ENCODE results near the gene NEMP1.
"Not testable (repeated sequence)": the region's sequence is repeated elsewhere in the genome, so short reads cannot be mapped to it uniquely, and the experiment has no call there.

The NEMP1 gene

DNA sequence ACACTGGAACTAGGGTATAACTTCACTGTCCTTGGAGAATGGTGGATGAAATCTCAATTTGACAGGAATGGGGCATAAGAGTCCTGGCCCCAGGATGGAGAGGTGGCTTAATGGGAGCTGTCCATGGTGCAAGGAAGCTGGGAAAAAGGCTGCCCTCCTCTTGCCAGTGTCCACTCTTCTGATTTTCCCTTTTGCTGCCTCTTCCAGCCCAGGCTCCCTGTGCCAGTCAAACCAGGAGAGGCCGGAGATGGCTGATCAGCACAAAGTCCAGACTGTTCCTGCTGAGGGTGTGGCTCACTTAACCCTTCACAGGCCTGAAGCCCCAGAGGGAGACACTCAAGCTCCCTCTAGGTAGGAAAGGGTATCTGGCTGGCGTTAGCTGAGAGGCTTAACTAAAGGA, 28.7 kb downstream of the NEMP1 start, which contains the start of gene MYO1A:
Gene MYO1A (minus strand): TSS at position 240 of the 400 bp plus-strand sequence. CDS start 1,806 bp downstream, outside the sequence.
- DNase-seq = no peak

DNA sequence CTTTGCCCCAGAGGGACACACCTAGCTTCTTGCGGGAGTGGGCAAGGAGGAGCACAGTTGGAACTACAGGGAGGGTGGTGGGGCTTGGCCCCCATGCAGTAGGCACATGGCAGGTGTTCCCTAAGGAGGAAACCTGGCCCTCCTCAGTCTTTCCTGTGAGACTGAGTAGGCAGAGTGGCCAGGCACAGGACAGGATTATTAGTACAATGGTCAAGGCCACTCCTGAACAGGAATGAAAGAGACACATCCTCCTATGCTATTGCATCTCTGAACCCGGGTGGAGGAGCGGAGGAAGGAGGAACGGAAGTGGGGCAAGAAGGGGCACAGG, 29.5 kb downstream of the NEMP1 start:
- no peak for DNase-seq

GRCh38 chr12:57048423-57049118, 30.0 kb downstream of the NEMP1 start:
- DNase-seq = no peak

- no peak for DNase-seq
Observed at GRCh38 chr12:57047981-57048380, 30.6 kb downstream of the NEMP1 start.

GRCh38 chr12:57046947-57047890, 31.4 kb downstream of the NEMP1 start:
- DNase-seq = no peak

DNA sequence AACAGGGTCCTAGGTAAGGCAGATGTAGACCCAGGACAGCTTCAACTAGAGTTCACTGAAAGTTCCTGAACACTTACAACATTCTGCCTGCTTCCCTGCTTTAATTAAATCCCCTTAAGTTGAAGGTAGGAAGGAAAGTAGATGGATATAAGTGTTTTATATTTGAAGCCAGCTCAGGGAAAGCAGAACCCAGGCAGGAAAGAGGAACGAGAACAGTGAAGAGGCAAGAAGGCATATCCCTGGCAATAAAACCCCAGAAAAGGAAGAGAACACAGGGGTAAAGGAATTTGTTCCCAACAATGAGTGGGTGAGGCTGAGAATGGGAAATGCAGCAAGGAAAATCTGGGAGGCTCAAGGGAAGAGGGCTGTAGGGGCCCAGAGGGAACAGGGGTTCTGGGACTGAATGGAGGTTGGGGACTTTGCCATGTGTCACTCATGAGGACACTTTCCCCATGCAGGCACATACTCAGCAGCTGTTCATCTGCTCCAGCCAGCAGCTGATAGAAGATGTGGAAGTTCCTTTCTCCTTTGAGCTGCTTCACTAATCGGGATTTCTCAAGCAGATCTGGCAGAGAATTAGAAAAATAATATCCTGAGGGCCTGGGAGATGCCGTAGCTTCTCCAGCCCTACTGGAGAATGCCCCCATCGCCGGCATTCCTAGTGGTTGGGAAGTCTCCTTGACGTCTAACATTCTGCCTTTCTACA, 32.4 kb downstream of the NEMP1 start:
- no peak for DNase-seq

- DNase-seq = no peak
Observed at GRCh38 chr12:57044889-57045288, 33.7 kb downstream of the NEMP1 start.

DNA sequence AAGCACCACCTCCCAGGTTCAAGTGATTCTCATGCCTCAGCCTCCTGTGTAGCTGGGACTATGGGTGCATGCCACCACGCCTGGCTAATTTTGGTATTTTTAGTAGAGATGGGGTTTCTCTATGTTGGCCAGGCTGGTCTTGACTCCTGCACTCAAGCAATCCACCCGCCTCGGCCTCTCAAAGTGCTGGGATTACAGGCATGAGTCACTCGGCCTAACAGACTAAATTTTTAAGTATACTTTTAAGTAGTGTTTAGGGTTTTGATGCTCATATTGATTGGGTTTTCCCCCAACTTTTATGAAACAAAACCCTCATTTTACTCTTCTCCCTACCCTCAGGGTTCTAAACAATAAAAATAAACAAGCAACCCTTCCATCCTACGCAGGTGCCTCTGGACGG, 34.1 kb downstream of the NEMP1 start:
- DNase-seq = no peak

- no peak for DNase-seq
Observed at GRCh38 chr12:57042695-57043094, 35.9 kb downstream of the NEMP1 start.

DNA sequence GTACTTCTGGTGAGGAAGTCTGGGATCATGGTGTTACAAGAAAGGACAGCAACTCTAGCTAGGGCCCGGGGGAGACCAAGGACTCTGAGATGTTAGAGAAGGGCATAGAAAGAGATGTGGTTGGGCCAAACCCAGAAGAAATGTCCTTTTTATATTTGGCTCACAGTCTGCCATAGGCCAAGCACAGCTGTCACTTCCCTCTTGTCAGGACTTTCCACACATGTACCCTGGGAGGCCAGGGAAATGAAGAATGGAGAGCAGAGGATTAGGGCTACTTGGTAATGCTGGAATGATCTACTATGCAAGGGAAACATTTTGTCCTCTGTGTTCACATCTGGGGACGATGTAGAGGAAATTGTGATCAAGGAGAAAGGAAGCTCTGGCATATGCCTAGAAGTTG, 37.8 kb downstream of the NEMP1 start:
- no peak for DNase-seq

- DNase-seq = no peak
Observed at GRCh38 chr12:57040211-57040610, 38.4 kb downstream of the NEMP1 start.

GRCh38 chr12:57039016-57039798, 39.4 kb downstream of the NEMP1 start:
- no peak for DNase-seq

DNA sequence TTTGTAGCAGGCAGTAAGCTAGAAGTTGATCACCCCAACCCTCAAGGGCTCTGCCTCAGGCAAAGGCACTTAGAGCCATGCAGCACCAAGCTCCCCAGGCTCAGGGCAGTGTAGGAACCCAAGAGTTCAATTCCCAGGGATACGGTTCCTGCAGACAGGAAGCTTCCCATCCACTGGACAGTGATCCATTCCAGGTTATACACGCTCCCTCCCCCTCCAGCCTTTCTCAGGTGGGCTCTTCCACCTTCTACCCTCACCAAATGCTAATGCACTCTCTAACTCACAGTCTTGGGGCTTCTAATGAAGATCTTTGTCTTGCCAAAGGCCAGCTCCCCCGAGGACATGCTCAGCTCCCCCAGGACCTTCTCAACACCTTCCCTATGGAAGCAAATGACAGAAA, 41.3 kb downstream of the NEMP1 start:
- no peak for DNase-seq

- no peak for DNase-seq
Observed at GRCh38 chr12:57033431-57033830, 45.2 kb downstream of the NEMP1 start.

- DNase-seq = no peak
Observed at GRCh38 chr12:57031789-57032188, 46.8 kb downstream of the NEMP1 start.

DNA sequence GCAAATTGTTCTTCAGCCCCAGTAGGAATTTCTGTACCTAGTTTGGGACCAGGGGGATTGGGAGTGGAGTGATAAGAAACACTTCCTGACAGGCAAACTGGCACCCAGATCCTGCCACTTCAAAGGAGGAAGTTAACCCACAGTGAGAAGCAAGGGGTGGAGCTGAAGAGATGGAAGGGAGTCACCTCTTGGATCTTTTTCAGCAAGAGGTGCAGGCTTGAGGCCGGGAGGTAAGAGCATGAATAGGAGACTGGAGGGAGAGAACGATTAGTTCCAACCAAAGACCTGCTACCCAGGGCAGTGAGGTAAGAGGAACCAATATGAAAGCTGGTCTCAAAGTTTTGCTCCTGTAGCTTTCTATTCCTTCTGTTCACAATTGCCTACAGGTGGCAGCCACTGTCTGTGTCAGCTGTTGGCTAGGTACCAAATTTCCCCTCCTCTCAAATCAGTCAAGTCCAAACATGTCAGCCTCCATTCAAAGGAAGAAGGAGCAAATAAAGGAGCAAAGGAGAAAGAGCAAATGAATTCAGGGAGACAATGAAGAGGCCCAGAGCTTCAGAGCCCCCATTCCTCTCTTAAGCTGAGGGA, 47.4 kb downstream of the NEMP1 start:
- peak; percentile 2 for DNase-seq

DNA sequence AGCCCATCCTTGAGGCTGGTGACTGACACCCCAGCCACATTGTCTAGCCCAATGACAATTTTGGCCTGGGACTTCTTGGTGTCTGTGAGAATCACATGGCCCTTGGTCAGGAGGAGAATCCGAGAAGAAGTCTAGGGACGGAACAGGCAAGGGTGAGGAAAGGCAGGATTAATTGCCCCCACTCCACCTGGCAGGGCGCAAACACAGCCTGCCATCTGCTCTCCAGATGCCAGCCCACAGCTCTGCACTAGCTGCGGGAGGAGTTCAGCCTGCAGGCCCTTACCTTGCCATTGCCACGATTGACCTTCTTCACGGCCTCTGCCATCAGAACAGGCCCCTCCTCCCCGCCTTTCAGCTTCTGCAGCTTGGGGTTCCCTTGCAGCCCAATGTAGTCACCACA, 49.1 kb downstream of the NEMP1 start:
- DNase-seq = no peak

DNA sequence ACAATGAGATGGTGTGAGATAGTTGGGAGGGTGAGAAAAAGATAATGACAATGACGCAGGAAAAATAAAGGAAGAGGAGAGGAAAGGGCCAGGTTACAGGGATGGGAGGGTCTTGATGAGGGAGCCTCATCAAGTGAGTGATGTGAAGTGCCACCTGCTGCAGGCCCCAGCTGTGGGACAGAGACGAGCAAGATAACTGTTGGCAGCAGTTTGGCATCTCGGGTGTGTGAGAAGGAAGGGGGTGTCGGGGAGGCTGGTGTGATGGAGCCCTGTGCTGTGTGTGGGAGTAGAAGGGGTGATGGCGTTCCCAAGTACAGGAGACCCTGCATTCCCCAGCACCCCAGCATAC, 50.8 kb downstream of the NEMP1 start:
- no peak for DNase-seq

- no peak for DNase-seq
Observed at GRCh38 chr12:57027011-57027804, 51.4 kb downstream of the NEMP1 start.

DNA sequence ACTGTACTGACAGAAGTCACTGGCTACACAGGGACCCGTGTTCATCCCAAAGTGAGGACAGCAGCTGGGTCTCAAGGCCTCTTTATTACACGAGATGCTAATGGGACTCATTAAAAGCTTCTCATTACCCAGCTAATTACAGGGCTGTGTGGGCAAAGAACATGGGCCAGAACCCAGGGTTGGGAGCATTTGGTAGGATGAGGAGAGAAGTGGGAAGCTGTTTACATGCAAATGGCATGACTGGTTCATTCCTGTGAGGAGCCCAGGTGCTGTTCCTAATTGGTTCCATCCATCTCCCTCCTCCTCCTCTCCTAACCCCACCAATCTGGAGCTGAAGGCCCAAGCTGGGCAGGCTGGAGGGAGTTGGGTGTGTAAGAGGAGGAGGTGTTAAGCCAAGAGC, 53.4 kb downstream of the NEMP1 start:
- DNase-seq = no peak

DNA sequence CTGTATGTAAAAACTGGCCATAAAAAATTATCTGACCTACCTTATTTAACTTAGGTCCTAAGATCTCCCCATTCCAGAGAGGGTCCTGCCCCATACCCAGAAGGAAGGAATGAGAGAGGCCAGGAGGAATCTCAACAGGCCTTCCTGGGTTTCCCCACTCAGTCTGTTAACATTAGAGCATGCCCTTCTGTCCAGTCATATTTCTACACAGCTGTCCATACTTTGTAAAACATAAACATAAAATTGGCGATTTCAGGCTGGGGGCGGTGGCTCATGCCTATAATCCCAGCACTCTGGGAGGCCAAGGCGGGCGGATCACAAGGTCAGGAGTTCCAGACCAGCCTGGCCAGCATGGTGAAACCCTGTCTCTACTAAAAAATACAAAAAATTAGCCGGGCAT, 56.3 kb downstream of the NEMP1 start:
- not testable (repeated sequence) for DNase-seq
